HepG2 (cell line): ENCODE data around the gene RHOT1. TPM values are rescaled to one million over a fixed set of nuclear protein-coding genes. Genes with fewer than 3 reads are reported as not detected.
A peak's percentile ranks its signal among the peaks of the same experiment; 100 is the strongest.

ENCODE experiments used
- ARNT2 ChIP-seq: sonication (generic); formaldehyde crosslinking; IDR thresholded peaks from 2 replicates; pipeline ENCODE4 v1.8.0; 2022; ENCODE audit warnings: mild to moderate bottlenecking, low read depth, missing genetic modification reagents, moderate library complexity
- CBFB ChIP-seq: sonication (generic); formaldehyde crosslinking; IDR thresholded peaks from 2 replicates; pipeline ENCODE4 v1.4.0; 2020; ENCODE audit warnings: missing genetic modification reagents
- EEA1 ChIP-seq: sonication (generic); formaldehyde crosslinking; IDR thresholded peaks from 2 replicates; pipeline ENCODE4 v1.5.1; 2020; ENCODE audit warnings: mild to moderate bottlenecking, missing genetic modification reagents, borderline replicate concordance
- HMG20B ChIP-seq: conservative IDR thresholded peaks from 2 replicates; pipeline ENCODE4 v1.6.1; 2016; ENCODE audit warnings: missing genetic modification reagents, missing compliant biosample characterization
- LCORL ChIP-seq, 2 experiments: fragments of 450-650 bp in 1 of 2; sonication (generic) in 1 of 2; formaldehyde crosslinking in 1 of 2; IDR thresholded peaks; 2 replicates each; pipeline versions ENCODE4 v1.5.0 to v1.6.1; 2017 to 2020; ENCODE audit warnings: antibody characterized with exemption in 1 of 2, missing genetic modification reagents in 1 of 2
- PHF8 ChIP-seq: sonication (generic); formaldehyde crosslinking; IDR thresholded peaks from 2 replicates; pipeline ENCODE4 v1.5.0; 2020; ENCODE audit warnings: missing genetic modification reagents
- PITX1 ChIP-seq: sonication (generic); formaldehyde crosslinking; IDR thresholded peaks from 2 replicates; pipeline ENCODE4 v1.5.1; 2020; ENCODE audit warnings: mild to moderate bottlenecking, missing genetic modification reagents
- PRPF4 ChIP-seq: fragments of 200-400 bp; formaldehyde crosslinking; IDR thresholded peaks from 2 replicates; pipeline ENCODE4 v1.6.1; 2016; ENCODE audit warnings: low read length, low read depth; ENCODE audit not compliant: poor library complexity, severe bottlenecking
- SRSF9 ChIP-seq: fragments of 200-400 bp; formaldehyde crosslinking; IDR thresholded peaks from 2 replicates; pipeline ENCODE4 v1.6.1; 2018; ENCODE audit warnings: borderline replicate concordance, mild to moderate bottlenecking, low read depth, low read length; ENCODE audit not compliant: insufficient read depth, poor library complexity, severe bottlenecking
- SRY ChIP-seq: sonication (generic); formaldehyde crosslinking; IDR thresholded peaks from 2 replicates; pipeline ENCODE4 v1.8.0; 2022; ENCODE audit warnings: mild to moderate bottlenecking, missing genetic modification reagents
- ZBTB1 ChIP-seq: sonication (generic); formaldehyde crosslinking; IDR thresholded peaks from 2 replicates; pipeline ENCODE4 v1.4.0; 2020; ENCODE audit warnings: missing genetic modification reagents, borderline replicate concordance
- ZKSCAN5 ChIP-seq: sonication (generic); formaldehyde crosslinking; IDR thresholded peaks from 2 replicates; pipeline ENCODE4 v1.5.1; 2020; ENCODE audit warnings: mild to moderate bottlenecking, missing genetic modification reagents
- ZNF296 ChIP-seq: sonication (generic); formaldehyde crosslinking; conservative IDR thresholded peaks from 2 replicates; pipeline ENCODE4 v1.5.0; 2020; ENCODE audit warnings: mild to moderate bottlenecking, missing genetic modification reagents
- ZNF598 ChIP-seq: sonication (generic); formaldehyde crosslinking; IDR thresholded peaks from 2 replicates; pipeline ENCODE4 v1.5.1; 2020; ENCODE audit warnings: mild to moderate bottlenecking, missing genetic modification reagents, borderline replicate concordance
- ZNF780A ChIP-seq: sonication (generic); formaldehyde crosslinking; IDR thresholded peaks from 2 replicates; pipeline ENCODE4 v1.8.0; 2022; ENCODE audit warnings: mild to moderate bottlenecking, missing genetic modification reagents, moderate library complexity
- ZSCAN20 ChIP-seq: sonication (generic); formaldehyde crosslinking; IDR thresholded peaks from 2 replicates; pipeline ENCODE4 v1.4.0; 2020; ENCODE audit warnings: missing genetic modification reagents, mild to moderate bottlenecking, borderline replicate concordance
- polyA plus RNA-seq, 8 experiments: library from polyadenylated mRNA; depleted of rRNA in 3 of 8; stranded (reverse) in 7 of 8; unstranded in 1 of 8; fragments of >200 nt; fragmentation: Illumina TruSeq in 4 of 8; extraction: Trizol in 4 of 8; gene quantifications; 2 replicates each; pipeline versions ENCODE4 v1.2.1 to v1.2.3, GENCODE V29; 2011 to 2016; ENCODE audit warnings: low read depth in 4 of 8, missing spikeins in 1 of 8, mixed read lengths in 1 of 8; ENCODE audit not compliant: insufficient read depth in 1 of 8
- total RNA-seq, 5 experiments: library from RNA; depleted of rRNA; stranded (reverse); fragments of >200 nt; fragmentation: Illumina TruSeq; extraction: Trizol; gene quantifications; 2 replicates each; pipeline ENCODE4 v1.2.3, GENCODE V29; 2016; ENCODE audit warnings: low read depth in 1 of 5
- TF ChIP-seq, protein P1 (sequence below): sonication (generic); formaldehyde crosslinking; IDR thresholded peaks from 2 replicates; pipeline ENCODE4 v1.4.0; 2020; ENCODE audit warnings: missing genetic modification reagents
- TF ChIP-seq, protein P2 (sequence below): sonication (generic); formaldehyde crosslinking; IDR thresholded peaks from 2 replicates; pipeline ENCODE4 v1.9.0; 2021; ENCODE audit warnings: mild to moderate bottlenecking, missing genetic modification reagents

The RHOT1 gene
- total and polyA plus RNA-seq, 2 of the 13 experiments (the other 11 are each of a cell fraction or from before 2014, with no cell fraction given) = 25.6 to 41.5 TPM

DNA sequence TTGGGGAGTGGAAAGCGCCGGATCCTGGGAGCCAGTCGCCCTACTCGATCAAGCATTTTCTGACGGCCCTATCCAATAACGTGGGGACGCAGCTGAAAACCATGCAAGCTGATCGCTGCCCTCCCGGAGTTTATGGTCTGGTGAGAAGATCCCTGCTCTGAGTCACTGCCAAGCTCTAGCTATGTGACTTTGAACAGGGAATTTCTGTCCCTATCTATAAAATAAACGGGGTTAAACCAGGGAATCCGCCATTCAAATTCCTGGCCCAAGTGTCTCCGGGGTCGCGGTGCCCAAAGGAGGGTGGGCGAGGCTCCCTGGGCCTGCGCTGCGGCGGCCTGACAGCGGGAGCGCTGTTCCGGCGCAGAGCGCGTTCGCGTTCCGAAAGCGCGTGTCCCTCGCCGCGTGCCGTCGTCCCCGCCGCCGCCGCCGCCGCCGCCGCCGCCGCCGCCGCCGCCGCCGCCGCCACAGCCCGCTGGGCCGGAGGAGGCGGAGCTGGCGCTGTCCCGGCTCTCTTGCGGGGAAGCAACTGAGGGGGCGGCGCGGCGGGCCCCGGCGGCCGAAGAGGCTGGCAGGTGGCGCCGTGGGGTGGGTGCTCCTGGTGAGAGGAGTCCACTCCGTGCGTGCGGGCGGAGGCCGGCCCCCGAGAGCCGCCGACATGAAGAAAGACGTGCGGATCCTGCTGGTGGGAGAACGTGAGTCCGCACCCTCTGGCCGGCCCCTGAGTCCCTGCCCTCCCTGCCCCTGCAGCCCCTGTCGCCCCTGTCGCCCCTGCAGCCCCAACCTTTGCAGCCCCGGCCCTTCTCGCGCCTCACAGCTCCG is at the start of gene RHOT1 (continued):
- TF ChIP-seq ZNF296 (0 out of 2 replicates have a peak, but pooled peaks have one; percentile 37), ZNF598 (CRISPR knock-in tag) (no peak), ARNT2 (peak; percentile 40; the same call in 1 of the 2 replicates), PRPF4 (no peak), ZBTB1 (CRISPR knock-in tag) (no peak), CBFB (CRISPR knock-in tag) (peak; percentile 49; the same call in 1 of the 2 replicates), ZNF780A (no peak), ZKSCAN5 (CRISPR knock-in tag) (no peak), ZSCAN20 (CRISPR knock-in tag) (no peak), HMG20B (CRISPR knock-in tag) (no peak), LCORL (IDR thresholded peaks at IDR 0.05) (no peak), LCORL (CRISPR knock-in tag; IDR thresholded peaks at IDR 0.05) (peak; percentile 62; the same call in 1 of the 2 replicates), SRSF9 (no peak), EEA1 (CRISPR knock-in tag) (0 out of 2 replicates have a peak, but pooled peaks have one; percentile 71), PITX1 (CRISPR knock-in tag) (no peak), PHF8 (peak; percentile 64), SRY (CRISPR knock-in tag) (peak; percentile 44; the same call in 1 of the 2 replicates)
- TF ChIP-seq, protein P1, sequence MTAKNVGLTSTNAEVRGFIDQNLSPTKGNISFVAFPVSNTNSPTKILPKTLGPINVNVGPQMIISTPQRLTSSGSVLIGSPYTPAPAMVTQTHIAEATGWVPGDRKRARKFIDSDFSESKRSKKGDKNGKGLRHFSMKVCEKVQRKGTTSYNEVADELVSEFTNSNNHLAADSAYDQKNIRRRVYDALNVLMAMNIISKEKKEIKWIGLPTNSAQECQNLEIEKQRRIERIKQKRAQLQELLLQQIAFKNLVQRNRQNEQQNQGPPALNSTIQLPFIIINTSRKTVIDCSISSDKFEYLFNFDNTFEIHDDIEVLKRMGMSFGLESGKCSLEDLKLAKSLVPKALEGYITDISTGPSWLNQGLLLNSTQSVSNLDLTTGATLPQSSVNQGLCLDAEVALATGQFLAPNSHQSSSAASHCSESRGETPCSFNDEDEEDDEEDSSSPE (CRISPR knock-in tag) = 0 out of 2 replicates have a peak, but pooled peaks have one; percentile 18
- TF ChIP-seq, protein P2, sequence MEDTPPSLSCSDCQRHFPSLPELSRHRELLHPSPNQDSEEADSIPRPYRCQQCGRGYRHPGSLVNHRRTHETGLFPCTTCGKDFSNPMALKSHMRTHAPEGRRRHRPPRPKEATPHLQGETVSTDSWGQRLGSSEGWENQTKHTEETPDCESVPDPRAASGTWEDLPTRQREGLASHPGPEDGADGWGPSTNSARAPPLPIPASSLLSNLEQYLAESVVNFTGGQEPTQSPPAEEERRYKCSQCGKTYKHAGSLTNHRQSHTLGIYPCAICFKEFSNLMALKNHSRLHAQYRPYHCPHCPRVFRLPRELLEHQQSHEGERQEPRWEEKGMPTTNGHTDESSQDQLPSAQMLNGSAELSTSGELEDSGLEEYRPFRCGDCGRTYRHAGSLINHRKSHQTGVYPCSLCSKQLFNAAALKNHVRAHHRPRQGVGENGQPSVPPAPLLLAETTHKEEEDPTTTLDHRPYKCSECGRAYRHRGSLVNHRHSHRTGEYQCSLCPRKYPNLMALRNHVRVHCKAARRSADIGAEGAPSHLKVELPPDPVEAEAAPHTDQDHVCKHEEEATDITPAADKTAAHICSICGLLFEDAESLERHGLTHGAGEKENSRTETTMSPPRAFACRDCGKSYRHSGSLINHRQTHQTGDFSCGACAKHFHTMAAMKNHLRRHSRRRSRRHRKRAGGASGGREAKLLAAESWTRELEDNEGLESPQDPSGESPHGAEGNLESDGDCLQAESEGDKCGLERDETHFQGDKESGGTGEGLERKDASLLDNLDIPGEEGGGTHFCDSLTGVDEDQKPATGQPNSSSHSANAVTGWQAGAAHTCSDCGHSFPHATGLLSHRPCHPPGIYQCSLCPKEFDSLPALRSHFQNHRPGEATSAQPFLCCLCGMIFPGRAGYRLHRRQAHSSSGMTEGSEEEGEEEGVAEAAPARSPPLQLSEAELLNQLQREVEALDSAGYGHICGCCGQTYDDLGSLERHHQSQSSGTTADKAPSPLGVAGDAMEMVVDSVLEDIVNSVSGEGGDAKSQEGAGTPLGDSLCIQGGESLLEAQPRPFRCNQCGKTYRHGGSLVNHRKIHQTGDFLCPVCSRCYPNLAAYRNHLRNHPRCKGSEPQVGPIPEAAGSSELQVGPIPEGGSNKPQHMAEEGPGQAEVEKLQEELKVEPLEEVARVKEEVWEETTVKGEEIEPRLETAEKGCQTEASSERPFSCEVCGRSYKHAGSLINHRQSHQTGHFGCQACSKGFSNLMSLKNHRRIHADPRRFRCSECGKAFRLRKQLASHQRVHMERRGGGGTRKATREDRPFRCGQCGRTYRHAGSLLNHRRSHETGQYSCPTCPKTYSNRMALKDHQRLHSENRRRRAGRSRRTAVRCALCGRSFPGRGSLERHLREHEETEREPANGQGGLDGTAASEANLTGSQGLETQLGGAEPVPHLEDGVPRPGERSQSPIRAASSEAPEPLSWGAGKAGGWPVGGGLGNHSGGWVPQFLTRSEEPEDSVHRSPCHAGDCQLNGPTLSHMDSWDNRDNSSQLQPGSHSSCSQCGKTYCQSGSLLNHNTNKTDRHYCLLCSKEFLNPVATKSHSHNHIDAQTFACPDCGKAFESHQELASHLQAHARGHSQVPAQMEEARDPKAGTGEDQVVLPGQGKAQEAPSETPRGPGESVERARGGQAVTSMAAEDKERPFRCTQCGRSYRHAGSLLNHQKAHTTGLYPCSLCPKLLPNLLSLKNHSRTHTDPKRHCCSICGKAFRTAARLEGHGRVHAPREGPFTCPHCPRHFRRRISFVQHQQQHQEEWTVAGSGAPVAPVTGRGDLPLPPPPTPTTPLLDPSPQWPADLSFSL (CRISPR knock-in tag) = no peak
